COR-L47 (cell line): ENCODE results near the gene CLIC5.
A peak's percentile ranks its signal among the peaks of the same experiment; 100 is the strongest.

ENCODE experiments used
- DNase-seq: peaks from one replicate; lab custom pipeline; 2025; lab: John Stamatoyannopoulos, UW

CLIC5 gene

DNA sequence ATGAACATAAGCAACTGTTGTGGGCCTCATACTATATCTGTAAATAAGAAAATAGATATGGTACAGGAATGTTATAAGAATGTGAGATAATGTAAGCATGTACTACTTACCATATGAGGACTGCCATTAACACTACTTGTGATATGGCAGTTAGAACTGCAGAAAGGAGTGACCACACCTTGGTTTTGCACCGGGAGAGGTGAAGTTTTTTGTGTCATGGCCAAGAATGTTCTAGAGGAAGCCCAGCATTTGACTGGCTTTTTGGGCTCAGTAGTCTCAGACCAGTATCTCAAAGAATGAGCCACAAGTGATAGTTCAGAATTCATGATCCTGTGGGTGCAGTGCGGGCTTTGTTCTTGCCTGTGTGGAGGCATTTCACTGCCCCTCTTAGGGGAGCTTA, 123.5 kb downstream of the CLIC5 start:
- no peak for DNase-seq

DNA sequence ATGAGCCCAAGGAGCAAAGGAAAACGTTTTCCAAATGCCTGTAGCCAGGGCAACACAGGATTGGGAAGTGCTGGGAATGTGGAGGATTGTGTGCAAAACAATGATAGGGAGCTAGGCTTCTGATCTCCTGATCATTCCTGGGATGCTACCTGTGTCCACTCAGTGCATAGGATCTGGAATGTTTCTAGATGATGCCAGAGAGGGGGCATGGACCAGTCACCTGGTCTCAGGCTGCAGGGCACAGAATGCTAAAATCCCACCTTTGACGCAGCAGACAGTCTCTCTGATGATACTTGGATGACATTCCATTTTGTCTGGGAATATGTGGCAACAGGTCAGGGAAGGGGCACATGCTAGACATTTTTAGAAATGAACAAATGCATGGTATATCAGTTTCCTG, 128.9 kb downstream of the CLIC5 start:
- DNase-seq: peak; percentile 33

DNA sequence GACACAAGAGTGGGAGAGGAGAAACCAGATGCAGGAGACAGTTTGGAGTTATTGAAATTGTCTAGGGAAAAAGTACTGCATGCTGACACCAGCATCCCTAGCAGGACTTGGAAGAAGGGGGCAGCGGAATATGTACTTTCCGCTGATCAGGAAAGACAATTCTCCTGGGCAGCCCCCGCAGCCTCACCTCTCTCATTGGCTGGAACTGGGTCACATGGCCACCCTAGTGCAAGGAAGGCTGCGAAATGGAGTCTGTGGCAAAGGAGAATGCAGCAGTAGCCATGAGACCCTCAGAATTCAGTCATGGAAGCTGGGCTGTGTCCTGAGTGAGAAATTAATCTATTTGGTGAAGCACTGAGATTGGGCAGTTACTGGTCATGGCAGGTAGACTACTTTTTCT, 131.3 kb downstream of the CLIC5 start:
- DNase-seq: no peak

DNA sequence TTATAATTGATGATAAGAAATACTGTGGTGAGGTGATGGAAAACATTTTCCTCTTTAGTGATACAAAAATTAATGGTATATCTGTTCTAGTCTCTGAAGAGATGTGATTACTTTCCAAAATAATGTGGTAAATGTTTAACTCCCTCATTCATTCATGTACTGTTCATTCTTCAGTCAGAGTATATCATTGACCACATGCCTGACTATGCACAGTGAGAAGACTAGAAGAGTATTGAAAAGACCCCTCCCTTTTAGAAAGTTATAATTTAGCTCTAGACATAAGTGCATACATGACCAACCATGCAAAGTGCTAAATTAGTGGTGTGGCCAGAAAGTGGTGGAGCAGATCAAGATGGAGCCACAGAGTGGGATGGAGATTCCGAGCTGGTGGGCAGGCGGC, 133.0 kb downstream of the CLIC5 start:
- DNase-seq: no peak

GRCh38 chr6:45881705-45882467, 133.8 kb downstream of the CLIC5 start:
- DNase-seq: no peak

GRCh38 chr6:45880676-45881075, 135.0 kb downstream of the CLIC5 start:
- no peak for DNase-seq

- no peak for DNase-seq
Measured at GRCh38 chr6:45880159-45880558, 135.5 kb downstream of the CLIC5 start.

DNA sequence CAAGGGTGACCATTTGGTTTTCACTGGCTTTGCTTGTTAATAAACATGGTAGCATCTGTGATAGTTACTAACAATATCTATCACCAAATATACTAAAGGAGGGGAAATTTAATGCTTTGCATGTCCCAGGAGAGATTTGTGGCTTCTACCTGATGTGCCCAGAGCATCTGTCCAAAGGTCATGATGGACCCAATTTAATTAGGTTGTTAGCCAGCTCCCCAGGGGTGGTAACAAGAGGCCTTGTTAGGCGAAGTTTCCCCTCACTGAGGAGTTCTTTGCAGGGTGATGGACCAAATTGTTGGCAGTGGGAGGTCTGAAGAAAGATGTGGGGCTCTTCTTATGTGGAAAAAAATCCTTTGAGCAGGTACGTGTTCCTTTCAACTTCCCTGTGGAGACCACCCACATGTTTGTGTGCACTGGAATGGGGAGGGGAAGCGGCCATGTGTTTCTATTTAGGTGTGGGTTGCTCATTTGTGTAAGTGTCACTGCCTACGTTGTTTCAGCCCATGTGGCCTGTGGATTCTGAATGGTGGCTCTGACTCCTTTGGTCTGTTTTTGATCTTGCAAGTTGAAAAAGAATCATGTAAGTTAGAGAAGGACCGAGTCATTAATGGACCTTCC, 137.6 kb downstream of the CLIC5 start:
- DNase-seq: no peak

GRCh38 chr6:45872827-45873365, 142.8 kb downstream of the CLIC5 start:
- no peak for DNase-seq

- DNase-seq: no peak
Measured at GRCh38 chr6:45870531-45870930, 145.1 kb downstream of the CLIC5 start.

- no peak for DNase-seq
Measured at GRCh38 chr6:45864651-45865050, 151.0 kb downstream of the CLIC5 start.

GRCh38 chr6:45858691-45859090, 157.0 kb downstream of the CLIC5 start:
- DNase-seq: no peak

DNA sequence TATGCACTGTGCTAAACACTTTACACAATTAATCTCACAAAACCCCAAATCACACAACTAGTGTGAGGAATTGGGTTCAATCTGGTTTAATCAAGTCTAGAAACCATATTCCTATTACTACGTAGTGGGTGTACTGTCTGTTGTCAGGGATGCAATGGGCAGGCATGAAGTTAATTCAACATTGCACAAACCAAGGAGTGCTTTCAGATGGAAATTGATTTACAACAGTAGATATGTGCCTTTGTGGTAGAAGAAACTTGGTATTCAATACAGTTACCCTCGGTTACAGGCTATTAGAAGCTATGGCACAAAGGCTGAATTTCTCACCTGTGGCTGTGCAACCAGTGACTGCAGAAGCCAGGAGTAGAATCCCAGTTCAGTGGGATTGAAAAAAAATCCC, 157.8 kb downstream of the CLIC5 start:
- DNase-seq: no peak

DNA sequence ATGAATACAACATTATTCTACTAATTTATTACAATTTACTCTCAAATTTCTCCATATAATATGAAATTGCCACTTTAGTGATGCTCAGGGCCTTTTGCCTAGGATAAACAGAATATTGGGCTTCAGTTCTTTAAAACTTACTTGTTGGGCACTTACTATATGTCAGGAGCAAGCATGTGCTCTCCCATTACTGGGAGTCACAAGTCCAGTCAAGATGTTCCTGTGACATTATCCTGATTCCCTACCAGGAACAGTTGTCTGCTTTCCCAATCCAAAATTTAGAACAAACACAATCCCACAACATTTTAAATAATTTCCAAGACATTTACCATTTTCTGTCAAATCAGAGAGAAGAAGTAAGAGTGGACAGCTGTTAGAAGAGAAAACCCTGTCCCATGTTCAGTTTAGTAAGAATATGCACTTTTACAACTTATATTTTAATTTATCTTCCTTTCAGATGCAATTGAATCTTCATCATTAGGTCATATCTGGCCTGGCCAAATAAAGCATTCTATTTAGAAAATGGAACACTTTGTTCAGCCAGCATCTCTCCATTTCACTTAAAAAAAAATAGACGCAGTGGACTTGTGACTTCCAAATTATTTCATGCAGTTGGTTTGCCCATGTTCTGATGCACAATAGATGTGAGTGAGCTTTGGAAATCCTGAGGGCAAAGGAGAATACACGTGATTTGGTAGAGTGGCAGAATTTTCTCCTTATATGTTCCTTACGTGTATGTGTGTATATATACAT, 159.8 kb downstream of the CLIC5 start:
- DNase-seq: no peak

- DNase-seq: peak; percentile 17
Measured at GRCh38 chr6:45854149-45854742, 161.4 kb downstream of the CLIC5 start.

DNA sequence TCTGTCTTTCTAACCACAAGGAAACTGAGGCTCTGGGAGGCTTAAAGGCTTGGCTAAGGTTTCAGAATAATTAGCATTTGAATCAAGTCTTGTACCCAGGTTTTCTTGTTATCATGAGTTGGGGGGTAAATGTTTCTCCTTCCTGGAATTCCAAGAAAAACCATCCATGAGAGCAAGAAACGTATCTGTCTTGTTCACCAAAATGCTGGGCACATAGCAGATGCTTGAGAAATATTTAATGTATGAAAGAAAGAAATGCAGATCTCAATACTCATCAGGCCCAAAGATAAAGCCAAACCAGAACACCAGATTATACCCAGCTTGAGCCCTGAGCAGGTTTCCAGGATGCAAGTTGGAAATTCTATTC, 164.6 kb downstream of the CLIC5 start:
- no peak for DNase-seq

- DNase-seq: no peak
Measured at GRCh38 chr6:45850378-45851033, 165.2 kb downstream of the CLIC5 start.

DNA sequence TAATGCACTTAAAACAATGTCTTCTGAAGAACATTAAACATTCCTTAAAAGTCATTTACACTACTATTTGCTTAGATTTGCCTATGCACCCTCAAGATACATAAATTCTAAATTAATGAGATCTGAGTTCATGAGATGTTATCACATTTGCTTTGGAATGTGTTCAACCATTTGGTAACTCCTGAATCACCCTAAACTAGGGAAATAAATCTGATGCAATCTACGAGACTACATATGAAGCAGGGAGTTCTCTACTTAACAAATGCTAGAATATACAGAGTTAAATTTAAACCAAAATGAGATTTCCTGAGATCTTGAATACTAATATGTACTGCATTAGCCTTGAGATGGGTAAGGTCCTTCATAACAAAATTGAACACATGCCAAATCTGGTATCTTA, 170.1 kb downstream of the CLIC5 start:
- DNase-seq: no peak

GRCh38 chr6:45844986-45845385, 170.7 kb downstream of the CLIC5 start:
- DNase-seq: no peak

DNA sequence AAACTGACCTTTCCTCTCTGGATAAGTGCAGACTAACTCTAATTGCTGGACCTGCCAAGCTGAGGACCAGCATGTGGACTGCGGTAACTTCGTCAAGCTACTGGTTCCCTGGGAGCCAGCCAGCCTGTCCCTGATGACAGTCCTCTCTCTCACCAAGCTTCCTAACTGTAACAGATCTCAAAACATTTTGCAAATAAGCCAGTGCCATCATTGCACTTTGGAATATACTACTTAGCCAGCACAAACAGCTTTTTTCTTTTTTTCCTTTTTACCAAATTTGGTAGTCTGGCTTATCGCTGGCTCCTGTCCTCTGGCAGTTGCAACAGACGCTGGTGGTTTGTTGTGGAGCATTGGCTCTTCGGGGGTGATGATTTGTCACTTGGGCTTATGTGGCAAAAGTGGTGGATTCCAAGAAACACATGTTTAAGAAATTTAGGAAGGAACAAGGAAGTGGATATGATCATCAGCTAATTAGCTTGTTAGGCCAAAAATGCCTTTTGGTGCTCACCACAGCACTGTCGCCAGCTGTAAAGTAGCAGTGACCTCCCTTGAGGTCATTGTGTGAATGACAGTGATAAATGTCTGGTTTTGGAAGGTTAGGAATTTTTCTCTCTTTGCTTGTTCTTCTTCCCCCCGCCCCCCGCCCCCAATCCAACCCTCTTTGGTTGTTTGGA, 171.7 kb downstream of the CLIC5 start:
- DNase-seq: no peak

DNA sequence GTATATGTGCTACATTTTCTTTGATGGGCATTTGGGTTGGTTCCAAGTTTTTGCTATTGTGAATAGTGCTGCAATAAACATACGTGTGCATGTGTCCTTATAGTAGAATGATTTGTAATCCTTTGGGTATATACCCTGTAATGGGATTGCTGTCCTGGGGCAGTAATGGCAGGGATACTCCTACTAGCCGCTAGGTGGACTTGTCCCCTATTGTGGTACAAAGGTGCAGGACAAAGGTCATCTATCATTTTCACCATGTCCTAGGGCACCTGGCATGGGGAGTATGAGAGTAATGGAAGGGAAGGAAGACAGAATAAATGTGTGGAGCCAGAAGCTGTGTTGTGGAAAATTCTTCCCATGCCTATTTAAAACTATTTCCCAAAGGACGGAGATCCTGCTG, 174.6 kb downstream of the CLIC5 start:
- no peak for DNase-seq
